OCI-LY1 (cell line): Measurements from ENCODE around the gene ST8SIA2.

Experiments
- H2AFZ ChIP-seq: fragments of 200-600 bp; sonication (generic), shearing (Covaris generic); 2 replicates; pipeline ENCODE4 v1.6.0; 2014; ENCODE audit warnings: antibody characterized with exemption, mild to moderate bottlenecking, low read length
- H3F3A ChIP-seq: fragments of 200-600 bp; sonication (generic), shearing (Covaris generic); 2 replicates; pipeline ENCODE4 v1.6.0; 2014; ENCODE audit warnings: mild to moderate bottlenecking, antibody characterized with exemption, low read length, moderate library complexity; ENCODE audit not compliant: insufficient read depth
- H3K27ac ChIP-seq: fragments of 200-600 bp; sonication (generic); 2 replicates; pipeline ENCODE4 v1.5.1; 2014; ENCODE audit warnings: low read length, mixed run types, mild to moderate bottlenecking, low read depth; ENCODE audit not compliant: poor library complexity, severe bottlenecking
- H3K27me3 ChIP-seq: fragments of 200-600 bp; sonication (generic); 2 replicates; pipeline ENCODE4 v1.6.0; 2014; ENCODE audit warnings: antibody characterized with exemption, mild to moderate bottlenecking, low read length, moderate library complexity; ENCODE audit not compliant: insufficient read depth
- H3K36me3 ChIP-seq: fragments of 200-600 bp; sonication (generic); 2 replicates; pipeline ENCODE4 v1.6.1; 2014; ENCODE audit warnings: mild to moderate bottlenecking, antibody characterized with exemption, low read length, moderate library complexity, mixed read lengths; ENCODE audit not compliant: insufficient read depth
- H3K4me1 ChIP-seq: fragments of 200-600 bp; sonication (generic); 2 replicates; pipeline ENCODE4 v1.5.1; 2014; ENCODE audit warnings: mild to moderate bottlenecking, low read length, moderate library complexity; ENCODE audit not compliant: insufficient read depth, severe bottlenecking
- H3K4me2 ChIP-seq: fragments of 200-600 bp; sonication (generic), shearing (Covaris generic); 2 replicates; pipeline ENCODE4 v1.6.1; 2014; ENCODE audit warnings: low read length
- H3K4me3 ChIP-seq: fragments of 200-600 bp; sonication (generic); 2 replicates; pipeline ENCODE4 v1.5.1; 2014; ENCODE audit warnings: low read length, low read depth, mild to moderate bottlenecking, mixed read lengths; ENCODE audit not compliant: poor library complexity, severe bottlenecking
- H3K79me2 ChIP-seq: fragments of 200-600 bp; shearing (Covaris generic); 2 replicates; pipeline ENCODE4 v1.6.1; 2016; ENCODE audit warnings: mixed run types, low read length, mixed read lengths; ENCODE audit not compliant: insufficient read depth
- H3K9ac ChIP-seq: fragments of 200-600 bp; sonication (generic), shearing (Covaris generic); 2 replicates; pipeline ENCODE4 v1.6.1; 2014; ENCODE audit warnings: mild to moderate bottlenecking, low read length, mixed read lengths
- H3K9me2 ChIP-seq: fragments of 200-600 bp; sonication (generic), shearing (Covaris generic); 2 replicates; pipeline ENCODE4 v1.6.1; 2014; ENCODE audit warnings: low read depth, mild to moderate bottlenecking, low read length, mixed read lengths
- H3K9me3 ChIP-seq: fragments of 200-600 bp; shearing (Covaris generic); 2 replicates; pipeline ENCODE4 v1.6.1; 2014; ENCODE audit warnings: low read length, mixed read lengths
- H4K20me1 ChIP-seq: fragments of 200-600 bp; sonication (generic), shearing (Covaris generic); 2 replicates; pipeline ENCODE4 v1.6.0; 2016; ENCODE audit warnings: mild to moderate bottlenecking, low read length; ENCODE audit not compliant: insufficient read depth
- EZH2 ChIP-seq: fragments of 200-600 bp; sonication (generic), shearing (Covaris generic); IDR thresholded peaks from 2 replicates; pipeline ENCODE4 v1.8.0; 2017; ENCODE audit warnings: borderline replicate concordance, mixed run types, mild to moderate bottlenecking, antibody characterized with exemption, low read length, moderate library complexity, mixed read lengths
- TF ChIP-seq, protein P1 (sequence below): fragments of 200-600 bp; sonication (generic), shearing (Covaris generic); IDR thresholded peaks from 2 replicates; pipeline ENCODE4 v1.5.1; 2017; ENCODE audit warnings: mild to moderate bottlenecking, antibody characterized with exemption, low read length, moderate library complexity, mixed read lengths

Gene ST8SIA2

DNA sequence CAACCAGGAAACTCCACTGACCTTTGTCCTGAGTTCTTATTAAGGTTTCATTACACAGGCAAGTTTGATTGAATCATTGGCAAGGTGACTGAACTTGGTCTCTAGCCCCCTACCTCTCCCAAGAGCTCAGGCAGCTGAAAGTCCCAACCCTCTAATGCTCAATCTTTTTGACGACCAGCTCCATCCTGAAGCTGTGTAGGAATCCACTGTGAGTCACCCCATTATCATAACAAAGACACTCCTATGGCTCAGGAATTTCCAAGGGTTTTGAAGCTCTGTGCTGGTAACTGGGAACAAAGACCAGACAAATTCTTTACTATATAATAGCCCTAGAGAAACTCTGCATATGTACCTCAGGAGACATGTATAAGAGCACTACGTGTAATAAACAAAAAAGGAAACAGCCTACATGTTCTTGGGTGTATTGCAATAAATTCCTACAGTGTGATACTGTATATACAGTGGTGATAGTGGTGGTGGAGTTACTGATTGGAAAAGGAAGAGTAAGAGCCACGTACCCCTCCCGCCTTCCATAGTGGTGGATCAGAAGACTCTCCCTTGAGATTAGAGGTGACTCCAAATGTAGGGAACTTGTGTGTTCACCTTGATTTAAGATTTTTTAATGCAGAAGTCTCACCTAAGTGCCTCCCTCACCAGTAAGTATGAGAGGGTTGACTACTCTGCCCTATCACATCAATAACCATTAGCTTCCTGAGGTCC lies 116.6 kb downstream of the ST8SIA2 start:
- H4K20me1 ChIP-seq = no peaks in the 10 kb centered on the region
- H3K36me3 ChIP-seq = no peaks in the 10 kb centered on the region
- H3K4me3 ChIP-seq = no peak overlapping the region
- H2AFZ ChIP-seq = no peak overlapping the region
- TF ChIP-seq, protein P1, sequence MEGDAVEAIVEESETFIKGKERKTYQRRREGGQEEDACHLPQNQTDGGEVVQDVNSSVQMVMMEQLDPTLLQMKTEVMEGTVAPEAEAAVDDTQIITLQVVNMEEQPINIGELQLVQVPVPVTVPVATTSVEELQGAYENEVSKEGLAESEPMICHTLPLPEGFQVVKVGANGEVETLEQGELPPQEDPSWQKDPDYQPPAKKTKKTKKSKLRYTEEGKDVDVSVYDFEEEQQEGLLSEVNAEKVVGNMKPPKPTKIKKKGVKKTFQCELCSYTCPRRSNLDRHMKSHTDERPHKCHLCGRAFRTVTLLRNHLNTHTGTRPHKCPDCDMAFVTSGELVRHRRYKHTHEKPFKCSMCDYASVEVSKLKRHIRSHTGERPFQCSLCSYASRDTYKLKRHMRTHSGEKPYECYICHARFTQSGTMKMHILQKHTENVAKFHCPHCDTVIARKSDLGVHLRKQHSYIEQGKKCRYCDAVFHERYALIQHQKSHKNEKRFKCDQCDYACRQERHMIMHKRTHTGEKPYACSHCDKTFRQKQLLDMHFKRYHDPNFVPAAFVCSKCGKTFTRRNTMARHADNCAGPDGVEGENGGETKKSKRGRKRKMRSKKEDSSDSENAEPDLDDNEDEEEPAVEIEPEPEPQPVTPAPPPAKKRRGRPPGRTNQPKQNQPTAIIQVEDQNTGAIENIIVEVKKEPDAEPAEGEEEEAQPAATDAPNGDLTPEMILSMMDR = no peak
- TF ChIP-seq EZH2 = no peak
- no peak overlapping the region for H3K9ac ChIP-seq
- H3K9me2 ChIP-seq = no peaks in the 10 kb centered on the region
- H3K27me3 ChIP-seq = no peaks in the 10 kb centered on the region
- no peaks in the 10 kb centered on the region for H3K9me3 ChIP-seq
- H3K79me2 ChIP-seq = no peaks in the 10 kb centered on the region
- H3K4me1 ChIP-seq = no peaks in the 10 kb centered on the region
- H3K27ac ChIP-seq = no peak overlapping the region
- H3F3A ChIP-seq = no peaks in the 10 kb centered on the region
- no peak overlapping the region for H3K4me2 ChIP-seq
